Ectodermal cell (in vitro differentiated cells): ENCODE results near the gene FMNL2.
"Not testable (repeated sequence)": the region's sequence is repeated elsewhere in the genome, so short reads cannot be mapped to it uniquely, and the experiment has no call there.

Experiments used
- H3K27ac ChIP-seq: 2 replicates; pipeline ENCODE4 v1.7.0; 2013; ENCODE audit warnings: mild to moderate bottlenecking, low read depth, low read length; ENCODE audit not compliant: insufficient read depth, poor library complexity, severe bottlenecking
- H3K27me3 ChIP-seq: 2 replicates; pipeline ENCODE4 v1.7.0; 2013; ENCODE audit warnings: mild to moderate bottlenecking, low read length; ENCODE audit not compliant: insufficient read depth, control insufficient read depth, poor library complexity, severe bottlenecking
- H3K36me3 ChIP-seq: one replicate; pipeline ENCODE4 v1.7.0; 2013; ENCODE audit warnings: low read length; ENCODE audit not compliant: control insufficient read depth, insufficient read depth
- H3K4me1 ChIP-seq: one replicate; pipeline ENCODE4 v1.7.0; 2013; ENCODE audit warnings: low read length; ENCODE audit not compliant: control insufficient read depth, insufficient read depth
- H3K4me3 ChIP-seq: 2 replicates; pipeline ENCODE4 v1.7.0; 2013; ENCODE audit warnings: low read depth, low read length, control low read depth; ENCODE audit not compliant: insufficient read depth
- H3K9me3 ChIP-seq: 2 replicates; pipeline ENCODE4 v1.7.0; 2013; ENCODE audit warnings: mild to moderate bottlenecking, low read length, moderate library complexity; ENCODE audit not compliant: control insufficient read depth
- WGBS, 2 experiments: methylation state at CpG; one replicate each; pipeline ENCODE4 v1.1.7; 2013; ENCODE audit warnings: missing lambda C conversion rate in 2 of 2; 5-methylcytosine and 5-hydroxymethylcytosine counted together

The FMNL2 gene

GRCh38 chr2:152466041-152466440 lies 131.1 kb downstream of the FMNL2 start:
- Histone ChIP-seq H3K27me3 (no peaks in the 10 kb centered on the region), H3K4me3 (no peak overlapping the region), H3K36me3 (no peaks in the 10 kb centered on the region), H3K4me1 (peaks cover 21% of the 10 kb centered on the region), H3K9me3 (no peaks in the 10 kb centered on the region), H3K27ac (no peak overlapping the region)
- 83% methylated on average over 6 of the region's 6 CpGs for WGBS, 2 experiments

- no peaks in the 10 kb centered on the region for H3K27me3 ChIP-seq
- peaks cover 21% of the 10 kb centered on the region for H3K4me1 ChIP-seq
- H3K9me3 ChIP-seq: no peaks in the 10 kb centered on the region
- no peak overlapping the region for H3K4me3 ChIP-seq
- H3K36me3 ChIP-seq: no peaks in the 10 kb centered on the region
- 86% methylated on average over 10 of the region's 10 CpGs for WGBS, 2 experiments
- H3K27ac ChIP-seq: no peak overlapping the region
Observed at GRCh38 chr2:152466980-152467676, 132.2 kb downstream of the FMNL2 start.

GRCh38 chr2:152467677-152468410 lies 132.9 kb downstream of the FMNL2 start:
- H3K27ac ChIP-seq: no peak overlapping the region
- WGBS, 2 experiments: 79 to 93% methylated on average over 4 of the region's 4 CpGs

GRCh38 chr2:152468899-152469692 lies 134.1 kb downstream of the FMNL2 start:
- no peaks in the 10 kb centered on the region for H3K9me3 ChIP-seq
- H3K27me3 ChIP-seq: no peaks in the 10 kb centered on the region
- no peaks in the 10 kb centered on the region for H3K36me3 ChIP-seq
- peaks cover 21% of the 10 kb centered on the region for H3K4me1 ChIP-seq
- 55 to 57% methylated on average over 8 of the region's 8 CpGs for WGBS, 2 experiments
- H3K4me3 ChIP-seq: no peak overlapping the region
- H3K27ac ChIP-seq: no peak overlapping the region

More at GRCh38 chr2:152467677-152468410, 132.9 kb downstream of the FMNL2 start:
- H3K4me3 ChIP-seq: no peak overlapping the region
- H3K27me3 ChIP-seq: no peaks in the 10 kb centered on the region
- no peaks in the 10 kb centered on the region for H3K36me3 ChIP-seq
- H3K4me1 ChIP-seq: peaks cover 21% of the 10 kb centered on the region
- no peaks in the 10 kb centered on the region for H3K9me3 ChIP-seq

GRCh38 chr2:152470861-152471854 lies 136.2 kb downstream of the FMNL2 start:
- H3K27me3 ChIP-seq: no peaks in the 10 kb centered on the region
- WGBS, 2 experiments: 79 to 83% methylated on average over 12 of the region's 12 CpGs
- H3K9me3 ChIP-seq: no peaks in the 10 kb centered on the region
- no peak overlapping the region for H3K4me3 ChIP-seq
- H3K36me3 ChIP-seq: no peaks in the 10 kb centered on the region
- no peak overlapping the region for H3K27ac ChIP-seq
- H3K4me1 ChIP-seq: peaks cover 9% of the 10 kb centered on the region

GRCh38 chr2:152472481-152472887 lies 137.5 kb downstream of the FMNL2 start:
- H3K9me3 ChIP-seq: no peaks in the 10 kb centered on the region

GRCh38 chr2:152473151-152473857 lies 138.3 kb downstream of the FMNL2 start:
- H3K36me3 ChIP-seq: no peaks in the 10 kb centered on the region
- WGBS, 2 experiments: 75% methylated on average over 1 of the region's 1 CpG; no CpG with 5 or more reads in 1 of the 2 experiments
- H3K4me1 ChIP-seq: peaks cover 6% of the 10 kb centered on the region
- H3K27ac ChIP-seq: no peak overlapping the region
- H3K27me3 ChIP-seq: no peaks in the 10 kb centered on the region
- no peaks in the 10 kb centered on the region for H3K9me3 ChIP-seq
- no peak overlapping the region for H3K4me3 ChIP-seq

More at GRCh38 chr2:152472481-152472887, 137.5 kb downstream of the FMNL2 start:
- Histone ChIP-seq H3K4me3 (no peak overlapping the region), H3K27me3 (no peaks in the 10 kb centered on the region), H3K4me1 (peaks cover 6% of the 10 kb centered on the region), H3K36me3 (no peaks in the 10 kb centered on the region), H3K27ac (no peak overlapping the region)
- WGBS, 2 experiments: 88 to 97% methylated on average over 1 of the region's 1 CpG

- H3K9me3 ChIP-seq: not testable (repeated sequence)
- 93 to 95% methylated on average over 5 of the region's 5 CpGs for WGBS, 2 experiments
Observed at GRCh38 chr2:152474523-152474922, 139.5 kb downstream of the FMNL2 start.

GRCh38 chr2:152475982-152476381 lies 141.0 kb downstream of the FMNL2 start:
- H3K4me1 ChIP-seq: no peaks in the 10 kb centered on the region
- no peak overlapping the region for H3K4me3 ChIP-seq
- no peaks in the 10 kb centered on the region for H3K36me3 ChIP-seq

More at GRCh38 chr2:152474523-152474922, 139.5 kb downstream of the FMNL2 start:
- H3K27ac ChIP-seq, H3K4me1 ChIP-seq, H3K36me3 ChIP-seq, H3K4me3 ChIP-seq, H3K27me3 ChIP-seq: not testable (repeated sequence)

More at GRCh38 chr2:152475982-152476381, 141.0 kb downstream of the FMNL2 start:
- no peak overlapping the region for H3K27ac ChIP-seq
- H3K27me3 ChIP-seq: no peaks in the 10 kb centered on the region
- H3K9me3 ChIP-seq: no peaks in the 10 kb centered on the region
